Esophagus squamous epithelium (tissue), 4 donors: ENCODE data around the gene FN1.

Experiments used
- CTCF ChIP-seq, 6 experiments: fragments of 450-650 bp in 4 of 6; fragments of 200-600 bp in 2 of 6; sonication (generic) in 2 of 6; IDR thresholded peaks; one replicate each; pipeline ENCODE4 v1.5.1; 2016 to 2019; ENCODE audit warnings: antibody characterized with exemption in 6 of 6, mild to moderate bottlenecking in 4 of 6, moderate library complexity in 4 of 6
- POLR2A ChIP-seq, 4 donors: fragments of 450-650 bp; IDR thresholded peaks; one replicate each; pipeline ENCODE4 v1.6.1; 2017; ENCODE audit warnings: antibody characterized with exemption in 4 of 4, mild to moderate bottlenecking in 4 of 4, moderate library complexity in 3 of 4

GRCh38 chr2:215437614-215438013 is 1.7 kb upstream of the FN1 start:
- TF ChIP-seq CTCF (IDR thresholded peaks at IDR 0.05), result no peak
- no peak for TF ChIP-seq POLR2A (IDR thresholded peaks at IDR 0.05)
